NCI-H1092 (cell line): Measurements from ENCODE around the gene SENP7.
"Not testable (repeated sequence)": the region's sequence is repeated elsewhere in the genome, so short reads cannot be mapped to it uniquely, and the experiment has no call there.

ENCODE experiments used
- DNase-seq: peaks from one replicate; lab custom pipeline; 2025; lab: John Stamatoyannopoulos, UW

SENP7 gene

DNA sequence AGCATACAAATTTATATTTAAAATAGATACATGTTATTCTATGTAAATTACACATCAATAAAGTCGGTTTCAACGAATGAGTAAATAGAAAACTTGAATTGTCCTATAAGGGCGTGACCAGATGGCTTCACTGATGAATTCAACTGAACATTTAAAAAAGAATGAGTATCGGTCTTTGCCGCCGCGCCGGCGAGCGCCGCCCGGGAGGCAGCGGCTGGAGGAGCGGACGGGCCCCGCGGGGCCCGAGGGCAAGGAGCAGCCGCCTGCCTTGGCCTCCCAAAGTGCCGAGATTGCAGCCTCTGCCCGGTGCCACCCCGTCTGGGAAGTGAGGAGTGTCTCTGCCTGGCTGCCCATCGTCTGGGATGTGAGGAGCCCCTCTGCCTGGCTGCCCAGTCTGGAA lies 74.4 kb downstream of the SENP7 start:
- not testable (repeated sequence) for DNase-seq

DNA sequence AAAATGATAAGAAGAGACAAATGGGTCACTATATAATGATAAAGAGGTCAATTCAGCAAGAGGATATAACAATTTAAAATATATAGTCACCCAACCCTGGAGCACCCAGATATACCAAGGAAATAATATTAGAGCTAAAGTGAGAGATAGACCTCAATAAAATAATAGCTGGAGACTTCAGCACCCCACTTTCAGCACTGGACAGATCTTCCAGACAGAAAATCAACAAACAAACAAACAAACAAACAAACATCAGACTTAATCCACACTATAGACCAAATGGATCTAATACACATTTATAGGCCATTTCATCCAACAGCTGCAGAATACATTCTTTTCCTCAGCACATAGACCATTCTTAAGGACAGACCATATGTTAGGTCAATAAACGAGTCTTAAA lies 79.4 kb downstream of the SENP7 start:
- no peak for DNase-seq

DNA sequence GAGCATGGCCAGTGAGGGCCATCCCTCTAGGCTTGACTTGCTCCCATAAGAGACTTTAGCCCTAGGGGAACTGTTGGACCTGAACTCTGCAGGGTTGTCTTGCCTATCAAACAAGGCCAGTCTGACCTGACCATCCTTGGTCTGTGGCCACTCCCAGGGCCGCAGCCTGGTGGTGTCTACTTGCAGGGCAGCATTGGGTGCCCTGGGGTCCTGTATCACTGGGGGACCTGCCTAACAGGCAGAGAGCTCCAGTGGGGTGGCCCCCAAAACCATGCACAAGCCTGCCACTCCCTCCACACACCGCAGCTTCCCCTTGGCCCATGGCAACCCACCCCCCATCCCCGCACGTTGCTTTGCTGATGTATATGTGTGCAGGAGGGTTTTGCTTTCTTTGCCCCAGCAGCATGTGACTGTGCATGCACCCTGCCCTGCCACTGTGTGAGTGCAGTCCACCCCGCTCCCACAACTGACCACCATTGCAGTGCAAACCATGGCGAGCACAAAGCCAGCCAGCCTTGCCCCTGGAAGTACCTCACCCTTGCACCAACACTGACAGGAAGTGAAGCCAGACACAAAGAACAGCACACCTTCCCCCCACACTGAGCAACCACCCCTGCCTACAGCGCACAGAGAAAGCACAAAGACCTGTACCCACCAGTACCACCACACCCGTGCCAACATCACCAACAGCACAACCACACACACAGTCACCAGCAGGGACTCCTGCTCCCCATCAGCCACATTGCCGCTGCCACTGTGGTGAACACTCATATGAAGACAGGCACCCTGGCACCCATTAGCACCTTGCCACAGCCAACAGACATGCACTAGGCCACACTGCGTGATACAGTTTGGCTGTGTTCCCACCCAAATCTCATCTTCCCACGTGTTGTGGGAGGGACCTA lies 88.8 kb downstream of the SENP7 start:
- DNase-seq = no peak

DNA sequence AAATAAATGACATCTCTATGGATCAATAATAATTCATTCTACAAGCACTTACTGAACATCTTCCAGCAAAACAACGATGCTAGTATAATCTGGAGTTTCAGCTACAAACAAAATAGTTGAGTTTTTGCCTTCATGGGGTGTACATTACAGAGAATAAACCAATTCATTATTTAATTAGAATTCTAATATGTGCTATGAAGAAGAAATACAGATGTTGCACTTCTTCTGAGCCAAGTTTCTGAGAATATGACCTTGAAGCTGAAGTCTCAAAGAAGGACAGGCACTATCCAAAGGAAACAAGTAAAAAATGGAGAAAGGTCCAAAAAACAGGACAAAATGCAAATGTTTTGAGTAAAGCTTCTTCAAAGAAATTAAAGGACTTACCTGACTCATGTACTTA lies 94.2 kb downstream of the SENP7 start:
- DNase-seq = no peak

DNA sequence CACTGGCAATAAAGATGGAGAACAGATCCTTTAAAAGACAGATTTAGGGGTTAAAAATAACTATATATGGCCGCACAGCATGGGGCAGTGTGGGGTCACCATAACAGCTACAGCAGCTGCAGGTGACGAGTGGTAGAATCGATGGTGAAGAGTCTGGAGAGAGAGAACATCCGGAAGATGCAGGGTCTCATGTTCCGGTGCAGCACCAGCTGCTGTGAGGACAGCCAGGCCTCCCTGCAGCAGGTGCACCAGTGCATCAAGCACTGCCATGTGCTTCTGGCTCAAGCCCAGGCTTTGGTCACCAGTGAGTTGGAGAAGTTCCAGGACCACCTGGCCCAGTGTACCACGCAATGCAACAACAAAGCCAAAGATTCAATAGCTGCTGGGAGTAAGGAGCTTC lies 98.9 kb downstream of the SENP7 start:
- peak; percentile 5 for DNase-seq

DNA sequence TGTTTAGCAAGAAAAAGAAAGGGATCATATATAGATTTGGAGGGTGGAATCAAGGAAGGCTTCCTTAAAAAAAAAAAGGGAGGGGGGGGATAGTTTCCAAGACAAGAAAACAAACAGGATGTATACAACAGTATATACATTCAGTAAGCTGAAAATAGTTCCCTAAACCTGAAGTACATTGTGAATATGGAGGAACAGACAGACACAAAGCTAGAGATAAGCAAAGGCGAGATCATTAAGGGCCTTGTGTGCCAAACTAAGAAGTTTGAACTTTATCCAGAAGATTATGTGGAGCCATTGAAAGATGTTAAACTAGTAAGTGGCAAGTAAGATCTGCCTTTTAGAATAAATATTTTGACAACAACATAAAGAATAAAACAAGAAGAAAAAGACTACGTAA lies 99.4 kb downstream of the SENP7 start:
- DNase-seq = no peak

DNA sequence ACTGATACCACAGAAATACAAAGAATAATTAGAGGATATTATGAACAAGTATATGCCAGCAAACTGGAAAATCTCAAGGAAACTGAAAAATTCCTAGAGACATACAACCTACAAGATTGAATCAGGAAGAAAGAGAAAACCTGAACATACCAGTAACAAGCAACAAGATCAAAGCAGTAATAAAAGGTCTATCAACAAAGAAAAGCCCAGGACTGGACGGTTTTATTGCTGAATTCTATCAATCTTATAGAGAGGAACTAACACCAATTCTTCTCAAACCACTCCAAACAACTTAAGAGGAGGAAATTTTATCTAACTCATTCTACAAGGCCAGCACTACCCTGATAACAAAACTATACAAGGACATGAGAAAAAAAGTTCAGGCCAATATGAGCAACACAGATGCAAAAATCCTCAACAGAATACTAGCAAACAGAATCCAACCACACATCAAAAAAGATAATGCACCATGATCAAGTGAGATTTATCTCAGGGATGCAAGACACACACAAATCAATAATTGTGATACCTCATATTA lies 121.5 kb downstream of the SENP7 start:
- no peak for DNase-seq

DNA sequence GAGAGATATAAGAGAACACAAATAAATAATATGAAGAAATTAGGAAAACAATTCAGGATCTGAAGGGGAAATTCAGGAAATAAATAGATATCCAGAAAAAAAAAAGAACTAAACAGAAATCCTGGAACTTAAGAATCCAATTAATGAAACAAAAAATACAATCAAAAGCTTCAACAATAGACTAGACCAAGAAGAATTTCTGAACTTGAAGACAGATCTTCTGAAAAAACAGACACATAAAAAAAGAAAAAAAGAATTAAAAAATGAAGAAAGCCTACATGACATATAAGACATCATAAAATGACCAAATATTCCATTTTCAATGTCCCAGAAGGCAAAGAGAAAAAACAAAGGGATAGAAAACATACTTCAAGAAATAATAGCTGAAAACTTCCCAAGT lies 124.3 kb downstream of the SENP7 start:
- DNase-seq = no peak

DNA sequence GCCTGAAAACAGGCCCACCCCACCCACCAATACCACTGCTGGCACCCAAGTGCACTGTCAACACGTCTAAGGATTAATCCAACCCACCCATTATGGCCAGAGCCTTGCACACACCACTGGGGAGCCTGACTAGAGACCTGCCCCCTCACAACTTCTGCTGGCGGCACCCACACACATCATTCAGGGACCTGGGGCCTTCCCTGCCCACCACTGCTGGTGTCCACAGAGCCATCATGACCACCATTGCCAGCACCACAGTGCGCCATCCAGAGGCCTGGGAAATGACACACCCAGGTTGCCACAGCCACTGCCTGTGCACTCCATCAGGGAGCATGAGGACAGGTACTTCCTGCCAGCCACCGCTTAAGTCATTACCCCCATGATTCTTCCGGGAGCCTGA lies 125.7 kb downstream of the SENP7 start:
- no peak for DNase-seq

DNA sequence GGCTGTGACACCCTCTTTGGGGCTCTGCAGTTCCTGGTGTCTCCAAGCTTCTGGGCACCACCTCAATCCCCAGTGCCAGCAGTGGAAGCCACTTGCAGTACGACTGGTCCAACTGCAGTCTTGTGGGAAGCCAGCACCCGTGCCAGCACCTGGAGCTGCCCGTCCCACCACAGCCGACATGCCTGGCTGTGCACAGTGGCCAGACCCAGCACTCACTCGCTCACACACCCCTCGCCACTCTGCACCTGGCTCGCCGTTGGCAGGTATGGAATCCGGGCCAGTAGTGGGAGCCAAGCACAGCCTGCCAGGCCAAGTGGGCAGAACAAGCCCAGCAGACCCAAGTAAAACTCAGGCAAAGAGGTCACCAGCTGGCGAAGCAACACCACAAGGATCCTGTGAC lies 128.6 kb downstream of the SENP7 start:
- no peak for DNase-seq

DNA sequence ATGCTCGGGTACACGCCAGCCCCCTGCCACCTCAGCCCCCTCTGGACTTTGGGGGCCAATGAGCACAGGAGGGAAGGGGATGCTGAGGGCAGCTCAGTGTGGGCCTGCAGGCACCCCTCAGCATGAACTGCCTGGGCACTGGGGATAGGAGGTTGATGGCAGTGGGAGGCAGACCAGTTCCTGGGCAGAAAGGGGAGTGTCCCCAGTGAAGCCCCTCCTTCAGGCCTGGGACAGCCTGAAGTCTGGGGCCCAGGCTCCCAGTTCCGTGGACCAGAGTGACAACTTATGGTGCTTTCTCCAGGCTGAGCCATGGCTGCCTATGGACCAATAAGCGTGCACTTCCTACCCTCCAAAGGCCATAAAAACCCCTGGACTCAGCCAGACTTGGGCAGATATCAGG lies 129.4 kb downstream of the SENP7 start:
- DNase-seq = no peak

DNA sequence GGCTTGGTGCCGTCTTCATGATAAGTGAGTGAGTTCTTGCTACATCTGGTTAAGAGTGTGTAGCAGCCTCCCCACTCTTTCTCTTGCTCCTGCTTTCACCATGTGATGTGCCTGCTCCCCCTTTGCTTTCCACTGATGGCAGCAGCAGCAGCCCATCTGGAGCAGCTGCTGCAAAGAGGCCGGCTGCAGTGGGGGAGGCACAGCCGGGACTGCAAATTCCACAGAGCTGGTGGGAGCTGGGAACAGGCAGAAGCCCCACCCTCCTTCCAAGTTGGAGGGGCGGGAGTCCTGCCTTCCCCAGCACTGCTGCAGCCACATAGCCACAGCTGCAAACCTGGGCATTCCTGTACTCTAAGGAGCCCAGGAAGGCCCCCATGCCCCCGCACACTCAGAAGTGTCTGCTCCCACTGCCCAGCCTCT lies 129.8 kb downstream of the SENP7 start:
- DNase-seq = no peak

DNA sequence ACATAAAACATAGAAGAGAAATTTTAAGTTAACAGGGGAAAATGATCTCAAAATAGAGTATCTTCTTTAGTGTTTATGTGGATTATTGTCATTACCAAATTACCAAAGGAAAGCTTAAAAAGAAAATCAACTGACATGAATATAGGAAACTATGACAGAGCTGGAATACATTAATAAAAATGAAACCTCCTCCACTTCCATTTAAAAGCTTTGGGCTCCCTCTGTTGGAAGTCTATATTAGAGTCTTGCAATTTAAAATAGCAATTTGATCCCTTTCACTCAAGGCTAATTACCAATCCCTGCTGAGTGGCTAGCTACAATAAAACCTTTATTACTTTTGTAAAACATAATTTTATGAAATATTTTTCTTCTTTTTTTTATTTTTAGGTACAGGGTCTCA lies 131.2 kb downstream of the SENP7 start:
- DNase-seq = peak; percentile 2

DNA sequence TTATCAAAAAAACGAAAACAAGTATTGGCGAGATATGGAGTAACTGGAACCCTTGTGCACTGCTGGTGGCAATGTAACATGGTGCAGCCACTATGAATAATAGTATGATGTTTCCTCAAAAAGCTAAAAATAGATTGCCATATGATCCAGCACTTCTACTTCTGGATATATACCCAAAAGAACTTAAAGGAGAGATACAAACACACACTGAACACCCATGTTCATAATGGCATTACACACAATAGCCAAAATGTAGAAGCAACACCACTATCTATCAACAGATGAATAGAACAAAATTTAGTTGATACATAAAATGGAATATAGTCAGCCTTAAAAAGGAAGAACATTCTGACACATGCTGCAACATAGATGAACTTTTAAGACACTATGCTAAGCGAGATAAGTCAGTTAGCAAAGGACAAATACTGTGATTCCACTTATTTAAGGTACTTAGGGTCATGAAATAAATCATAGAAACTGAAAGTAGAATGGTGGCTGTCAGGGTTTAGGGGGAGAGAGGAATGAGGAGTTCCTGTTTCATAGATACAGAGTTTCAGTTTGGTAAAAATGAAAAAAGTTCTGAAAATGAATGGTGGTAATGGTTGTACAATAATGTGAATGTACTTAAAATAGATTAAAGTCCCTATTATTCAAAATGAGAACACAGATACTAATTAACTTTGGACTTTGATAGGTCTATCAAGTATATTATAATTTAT lies 133.2 kb downstream of the SENP7 start:
- no peak for DNase-seq

DNA sequence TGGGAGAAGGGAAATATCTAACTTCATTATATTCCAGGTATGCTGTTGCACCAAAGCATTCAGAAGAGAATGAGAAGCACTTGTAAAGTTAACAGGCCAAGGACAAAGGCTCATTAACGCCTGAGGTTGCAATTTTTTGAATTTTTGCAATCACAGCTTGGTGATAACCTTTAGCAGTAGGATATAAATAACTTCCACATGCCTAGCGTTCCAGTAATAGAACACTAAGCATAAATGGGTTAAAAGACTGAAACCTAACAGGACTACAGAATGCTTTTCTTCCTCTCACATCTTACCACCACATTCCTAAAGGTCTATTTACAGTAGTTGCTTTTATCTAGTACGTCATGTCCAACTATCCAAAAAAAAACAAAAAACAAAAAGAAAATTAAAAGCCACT lies 135.2 kb downstream of the SENP7 start:
- DNase-seq = no peak

DNA sequence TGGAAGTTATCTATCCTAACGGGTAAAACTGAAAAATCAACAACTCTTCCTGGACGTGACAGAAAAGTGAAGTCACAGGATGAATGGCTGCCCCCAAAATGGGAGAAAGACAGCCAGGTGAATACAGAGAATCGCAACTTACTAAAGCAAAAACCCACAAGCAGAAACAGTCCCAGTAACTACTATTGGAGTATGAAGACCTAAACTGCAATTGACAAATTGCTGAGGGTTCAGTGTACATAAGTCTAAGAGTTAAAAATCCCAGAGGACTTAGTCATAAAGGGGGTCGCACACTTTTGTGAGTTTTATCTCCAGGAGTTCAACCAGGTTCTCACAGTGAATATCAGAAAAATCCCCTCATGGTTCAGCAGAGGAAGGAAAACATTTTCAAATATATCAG lies 135.8 kb downstream of the SENP7 start:
- no peak for DNase-seq

DNA sequence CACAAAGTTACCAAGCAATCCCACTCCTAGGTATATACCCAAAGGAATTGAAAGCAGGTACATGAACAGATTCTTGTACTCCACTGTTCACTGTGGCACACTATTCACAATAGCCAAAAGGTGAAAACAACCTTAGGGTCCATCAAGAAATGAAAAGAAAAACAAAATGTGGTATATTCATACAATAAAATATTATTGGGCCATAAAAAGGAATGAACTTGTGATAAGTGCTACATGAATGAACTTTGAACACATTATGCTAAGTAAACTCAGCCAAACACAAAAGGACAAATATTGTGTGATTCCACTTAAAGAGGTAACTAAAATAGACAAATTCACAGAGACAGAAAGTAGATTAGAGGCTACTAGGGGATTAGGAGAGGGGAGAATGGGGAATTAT lies 137.4 kb downstream of the SENP7 start:
- no peak for DNase-seq

DNA sequence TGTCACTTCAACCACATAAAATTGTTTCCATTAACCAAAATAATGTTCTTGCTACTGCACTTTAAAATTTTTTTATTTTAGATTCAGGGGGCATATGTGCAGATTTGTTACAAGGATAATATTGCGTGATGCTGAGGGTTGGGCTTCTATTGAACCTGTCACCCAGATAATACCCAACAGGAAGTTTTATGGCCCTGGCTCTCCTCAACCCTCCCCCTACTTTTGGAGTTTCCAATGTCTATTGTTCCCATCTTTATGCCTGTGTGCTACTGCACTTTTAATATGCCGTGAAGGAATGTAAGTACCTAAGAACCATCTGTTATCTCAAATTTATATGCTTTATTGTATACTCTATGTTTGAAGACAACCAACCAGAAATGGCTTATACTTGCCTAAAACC lies 150.6 kb downstream of the SENP7 start:
- DNase-seq = no peak

DNA sequence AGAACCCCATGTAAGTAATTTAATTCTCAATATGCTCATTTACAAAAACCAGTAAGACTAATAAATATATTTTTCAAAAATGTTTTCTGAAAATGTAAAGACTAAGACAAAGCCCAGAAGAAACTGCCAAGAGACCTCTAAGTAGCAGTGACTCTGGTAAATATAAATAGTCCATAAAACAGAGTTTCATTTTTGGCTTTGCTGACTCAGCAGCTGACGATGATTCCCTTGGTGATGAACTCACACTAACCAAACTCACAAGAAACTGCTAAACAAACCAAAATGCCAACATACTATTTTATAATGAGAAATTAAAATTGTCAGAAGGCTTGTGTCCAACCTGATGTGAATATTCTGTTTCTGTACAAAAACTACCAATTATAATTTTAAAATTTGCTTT lies 161.2 kb downstream of the SENP7 start:
- DNase-seq = no peak

DNA sequence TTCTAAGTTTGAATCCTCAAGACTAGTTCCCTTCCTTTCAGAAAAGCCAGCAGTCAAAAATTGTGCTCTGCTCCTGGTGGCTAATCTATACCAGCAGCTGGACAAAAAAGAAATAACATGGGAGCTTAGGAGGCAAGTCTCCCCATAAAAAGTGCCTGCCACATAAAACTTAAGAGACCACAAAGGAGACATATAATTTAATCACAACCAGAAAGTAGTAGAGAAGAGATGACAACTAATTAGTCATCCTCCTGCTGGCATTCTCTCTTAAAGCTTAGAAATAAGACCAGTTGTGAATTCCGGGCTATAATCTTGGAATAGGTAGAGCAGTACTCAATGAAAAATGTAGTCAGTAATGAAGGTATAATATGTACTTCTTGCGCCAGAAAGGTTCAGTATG lies 172.4 kb downstream of the SENP7 start:
- DNase-seq = no peak

DNA sequence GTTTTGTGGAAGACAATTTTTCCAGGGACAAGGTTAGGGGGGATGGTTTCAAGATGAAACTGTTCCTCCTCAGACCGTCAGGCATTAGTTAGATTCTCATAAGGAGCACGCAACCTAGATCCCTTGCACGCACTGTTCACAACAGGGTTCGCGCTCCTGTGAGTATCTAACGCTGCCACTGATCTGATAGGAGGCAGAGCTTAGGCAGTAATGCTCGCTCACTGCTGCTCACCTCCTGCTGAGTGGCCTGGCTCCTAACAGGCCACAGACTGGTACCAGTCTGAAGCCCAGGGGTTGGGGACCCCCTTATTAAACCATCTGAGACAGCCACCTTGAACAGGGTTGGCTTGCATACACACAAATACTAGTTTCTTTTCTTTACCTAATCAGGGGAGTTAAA lies 179.1 kb downstream of the SENP7 start:
- DNase-seq = no peak

DNA sequence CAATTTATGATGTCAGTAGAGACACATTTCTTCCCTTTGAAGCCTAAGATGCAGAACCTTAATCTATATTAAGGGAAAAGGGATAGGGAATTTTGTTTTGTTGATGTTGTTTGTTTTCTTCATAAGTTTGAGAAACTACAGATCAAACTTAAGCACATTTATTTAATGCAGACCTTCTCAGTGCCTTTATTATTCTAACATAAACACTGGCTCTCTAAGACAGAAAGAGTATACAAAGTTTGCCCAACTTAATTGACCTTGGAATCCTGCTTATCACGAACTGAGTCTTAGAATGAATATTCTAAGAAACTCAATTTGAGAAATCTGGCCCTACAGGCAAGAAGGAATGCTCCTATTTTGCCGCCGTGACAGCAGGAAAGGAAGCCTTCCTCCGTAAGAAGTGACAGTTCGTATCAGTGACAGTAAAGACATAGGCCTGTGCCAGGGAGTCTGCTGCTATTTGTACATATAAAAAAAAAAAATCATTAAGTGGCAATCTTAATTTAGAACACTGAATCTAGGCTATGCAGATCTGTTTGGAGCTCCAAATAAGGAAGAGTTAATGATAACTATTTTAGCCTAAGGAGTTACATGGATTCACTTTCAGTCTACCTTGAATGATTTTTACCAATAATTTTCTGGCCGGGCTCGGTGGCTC lies 183.9 kb downstream of the SENP7 start:
- DNase-seq = no peak
